Activated T-cell treated with anti-CD3 and anti-CD28 coated beads, Interleukin-2, amount 50 U/mL, for 48 hours (primary cell): ENCODE results near the gene KRT17.
"Not testable (repeated sequence)": the region's sequence is repeated elsewhere in the genome, so short reads cannot be mapped to it uniquely, and the experiment has no call there.

Experiments used
- DNase-seq, 2 experiments: peaks; one replicate each; pipeline ENCODE4 v3.0.0-alpha.2; 2020

Gene KRT17

DNA sequence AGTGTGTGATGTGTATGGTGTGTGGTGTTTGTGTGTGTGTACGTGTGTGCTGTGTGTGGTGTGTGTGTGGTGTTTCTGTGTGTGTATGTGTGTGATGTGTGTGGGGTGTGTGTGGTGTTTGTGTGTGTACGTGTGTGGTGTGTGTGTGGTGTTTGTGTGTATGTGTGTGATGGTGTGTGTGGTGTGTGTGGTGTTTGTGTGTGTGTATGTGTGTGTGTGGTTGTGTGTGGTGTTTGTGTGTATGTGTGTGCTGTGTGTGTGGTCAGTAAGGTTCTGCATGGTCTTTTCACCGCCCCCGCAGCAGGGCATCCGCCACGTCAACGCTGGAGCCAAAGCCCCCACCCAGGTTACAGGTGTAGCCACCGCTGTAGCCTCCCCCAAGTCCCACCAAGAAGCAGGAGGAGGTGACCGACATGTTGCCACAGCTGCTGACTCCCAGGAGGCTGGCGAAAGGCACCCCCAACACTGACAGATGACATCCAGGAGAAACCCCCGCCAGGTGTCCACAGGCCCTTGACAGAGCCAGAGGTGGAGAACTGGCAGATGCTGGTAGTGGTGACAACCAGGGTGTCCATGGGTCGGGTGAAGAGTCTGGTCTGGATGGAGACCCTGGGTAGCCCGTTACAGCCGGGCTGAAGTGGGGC lies 9.3 kb upstream of the KRT17 start:
- DNase-seq = no peak

DNA sequence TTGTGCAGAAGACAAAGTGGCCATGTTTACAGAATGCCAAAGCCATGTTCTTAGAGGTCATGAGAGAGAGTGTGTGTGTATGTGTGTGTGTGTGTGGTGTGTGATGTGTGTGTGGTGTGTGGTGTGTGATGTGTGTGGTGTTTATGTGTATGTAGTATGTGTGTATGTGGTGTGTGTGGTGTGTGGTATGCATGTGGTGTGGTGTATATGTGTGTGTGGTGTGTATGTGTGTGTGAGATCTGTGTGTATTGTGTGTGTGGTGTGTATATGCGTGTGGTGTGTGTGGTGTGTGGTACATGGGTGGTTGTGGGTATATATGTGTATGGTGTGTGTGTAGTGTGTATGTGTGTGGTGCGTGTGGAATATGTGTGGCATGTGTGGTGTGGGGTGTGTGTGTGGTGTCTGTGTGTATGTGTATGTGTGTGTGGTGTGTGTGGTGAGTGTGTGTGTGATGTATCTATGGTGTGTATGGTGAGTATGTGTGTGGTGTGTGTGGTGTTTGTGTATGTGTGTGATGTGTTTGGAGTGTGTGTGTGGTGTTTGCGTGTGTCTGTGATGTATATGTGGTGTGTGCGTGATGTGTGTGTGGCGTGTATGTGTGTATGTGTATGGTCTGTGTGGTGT lies 8.2 kb upstream of the KRT17 start:
- DNase-seq = no peak

DNA sequence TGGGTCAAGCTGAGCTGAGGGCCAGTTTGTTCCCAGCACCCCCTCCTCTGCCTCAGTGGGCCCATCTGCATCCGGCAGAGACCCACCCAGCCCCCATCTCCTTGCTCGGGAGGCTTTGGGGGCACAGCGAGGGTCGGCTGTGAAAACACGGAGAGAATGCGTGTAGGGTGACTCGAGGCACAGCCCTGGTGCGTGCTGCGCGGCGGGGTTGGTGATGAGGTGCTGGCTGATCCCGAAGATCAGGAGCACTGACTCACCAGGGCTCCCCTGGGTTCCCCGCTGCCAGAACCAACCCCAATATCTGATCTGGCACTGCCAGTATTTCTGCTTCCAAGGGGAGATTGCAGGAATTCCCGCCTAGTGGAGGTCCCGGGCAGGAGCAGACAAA lies 7.5 kb upstream of the KRT17 start:
- DNase-seq = no peak

DNA sequence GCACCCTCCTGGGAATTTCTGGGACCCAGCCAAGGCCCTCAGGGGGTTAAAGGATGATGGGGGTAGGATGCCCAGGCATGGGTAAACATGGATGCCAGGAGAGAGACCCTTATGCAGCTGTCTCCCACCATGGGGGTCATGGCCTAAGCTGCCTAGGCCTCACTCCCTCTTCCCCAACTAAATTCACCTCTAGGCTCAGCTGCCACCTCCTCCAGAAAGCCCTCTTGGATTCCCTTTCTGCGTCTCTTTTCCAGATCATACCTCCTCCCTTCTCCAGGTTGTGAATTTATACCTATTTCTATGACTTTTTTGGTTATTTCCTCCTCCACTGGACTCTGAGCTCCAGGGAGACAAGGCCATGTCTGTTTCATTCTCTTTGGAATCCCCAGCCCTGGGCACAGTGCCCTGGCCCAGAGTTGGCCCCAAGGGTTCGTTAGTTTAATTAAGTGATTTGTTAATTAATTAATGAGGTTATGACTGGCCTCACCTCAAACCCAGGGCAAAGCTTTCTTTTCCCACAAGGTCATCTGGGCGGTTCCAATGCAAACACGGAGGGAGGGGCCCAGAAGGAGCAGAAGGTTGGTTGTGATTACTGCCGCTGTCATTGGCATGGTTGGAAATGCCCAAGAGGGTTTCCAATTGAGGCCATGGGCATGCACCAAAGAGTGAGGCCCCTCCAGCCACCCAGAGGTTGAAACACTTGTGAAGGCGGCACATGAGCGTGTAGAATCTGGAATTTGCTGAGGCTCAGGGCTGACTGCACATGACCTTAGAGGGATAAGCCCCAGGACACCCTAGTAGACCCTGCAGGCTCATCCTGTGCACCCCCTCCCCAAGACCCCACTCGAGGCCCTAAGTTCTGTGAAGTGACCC lies 6.9 kb upstream of the KRT17 start:
- DNase-seq = no peak

DNA sequence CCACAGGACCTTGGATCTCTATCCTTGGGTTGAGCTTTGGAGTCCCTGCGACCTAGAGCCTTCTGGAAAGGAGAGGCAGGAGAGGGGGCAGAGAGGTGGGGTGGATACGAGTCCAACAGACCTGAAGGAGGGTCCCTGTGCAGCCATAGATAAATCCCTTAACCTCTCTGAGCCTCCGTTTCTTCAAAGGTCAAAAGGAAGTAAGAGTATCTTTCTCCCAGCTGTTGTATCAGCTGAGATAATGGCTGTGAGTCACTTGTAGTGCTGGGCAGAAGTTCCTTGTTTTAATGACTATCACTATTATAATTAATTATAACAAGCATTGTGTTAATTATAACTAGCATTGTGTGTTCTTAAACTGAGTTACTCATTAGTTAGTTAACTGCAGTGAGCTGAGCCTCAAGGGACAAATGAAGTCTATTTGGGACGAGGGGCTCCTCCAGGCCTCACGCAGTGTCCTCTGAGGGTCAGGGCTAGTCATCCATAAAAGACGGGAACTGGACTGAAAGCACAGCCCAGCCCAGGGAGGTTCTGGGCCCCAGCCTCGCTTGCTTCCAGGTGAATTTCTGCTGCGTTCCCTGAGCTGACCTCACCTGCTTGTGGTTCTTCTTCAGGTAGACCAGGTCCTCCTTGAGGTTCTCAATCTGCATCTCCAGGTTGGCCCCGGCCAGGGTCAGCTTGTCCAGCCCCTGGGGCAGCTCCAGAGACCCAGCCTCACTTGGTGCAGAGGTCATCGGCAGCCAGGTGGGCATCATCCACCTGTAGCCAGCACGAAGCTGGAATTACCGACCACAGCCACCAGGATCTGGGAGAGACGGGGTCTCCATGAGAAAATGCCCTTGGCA lies 5.7 kb upstream of the KRT17 start:
- DNase-seq = no peak

DNA sequence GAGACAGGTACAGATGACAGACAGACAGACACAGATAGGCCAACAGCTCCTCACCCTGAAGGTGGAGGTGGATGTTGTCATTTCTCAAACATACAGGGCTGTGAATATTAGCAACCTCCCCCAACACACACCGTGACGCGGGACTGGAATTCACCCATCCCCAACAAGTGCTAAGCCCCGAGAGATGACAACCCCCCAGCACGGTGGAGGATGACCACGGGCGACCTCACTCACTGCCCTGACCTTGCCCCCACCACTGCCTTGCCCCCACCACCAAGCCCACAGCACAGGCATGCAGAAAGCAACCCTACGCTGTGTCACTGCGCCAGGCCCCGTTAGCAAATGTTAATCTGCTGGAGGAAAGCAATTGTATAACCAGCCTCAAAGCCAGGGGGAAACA lies 4.9 kb upstream of the KRT17 start:
- DNase-seq = no peak

DNA sequence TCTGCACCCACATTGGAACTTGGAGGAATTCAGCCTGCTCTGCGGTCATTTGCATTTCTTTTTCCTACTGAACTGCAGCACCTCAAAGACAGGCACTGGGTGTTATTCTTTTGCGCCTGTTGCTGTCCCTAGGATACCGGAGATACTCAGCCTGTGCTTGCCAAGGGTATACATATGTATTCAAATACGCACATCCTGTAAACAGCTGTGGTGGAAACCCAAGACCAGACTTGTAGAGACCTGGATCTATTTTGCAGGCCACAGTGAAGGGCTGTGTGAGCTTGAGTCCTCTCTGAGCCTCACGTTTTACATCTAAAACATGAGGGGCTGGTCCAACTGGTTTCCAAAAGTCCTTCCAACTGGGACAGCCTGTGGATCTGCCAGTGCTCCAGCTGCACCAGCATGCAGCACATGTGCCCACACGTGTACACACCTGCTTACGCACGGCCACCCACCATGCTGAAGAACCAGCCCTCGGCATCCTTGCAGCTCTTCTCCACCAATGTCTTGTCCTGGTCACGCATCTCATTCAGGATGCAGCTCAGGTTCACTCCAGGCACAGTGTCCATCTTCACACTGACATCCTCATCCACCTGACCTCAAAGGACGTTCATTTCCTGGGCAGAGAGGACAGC lies 4.4 kb upstream of the KRT17 start:
- DNase-seq = not testable (repeated sequence)

DNA sequence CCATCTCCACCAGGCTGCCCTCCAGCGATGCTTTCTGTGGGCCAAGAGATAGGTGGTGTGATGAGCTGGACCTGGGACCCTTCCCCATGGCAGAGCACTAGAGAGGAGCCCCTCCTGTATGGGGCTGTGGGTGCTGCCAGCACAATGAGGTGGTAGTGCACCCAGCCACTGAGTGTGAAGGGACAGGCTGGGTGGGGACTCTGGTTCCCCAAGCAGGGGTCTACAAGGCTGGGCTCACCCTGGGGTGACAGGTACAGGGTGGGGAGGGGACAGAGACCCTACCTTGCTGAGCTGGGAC lies 3.6 kb upstream of the KRT17 start:
- not testable (repeated sequence) for DNase-seq

DNA sequence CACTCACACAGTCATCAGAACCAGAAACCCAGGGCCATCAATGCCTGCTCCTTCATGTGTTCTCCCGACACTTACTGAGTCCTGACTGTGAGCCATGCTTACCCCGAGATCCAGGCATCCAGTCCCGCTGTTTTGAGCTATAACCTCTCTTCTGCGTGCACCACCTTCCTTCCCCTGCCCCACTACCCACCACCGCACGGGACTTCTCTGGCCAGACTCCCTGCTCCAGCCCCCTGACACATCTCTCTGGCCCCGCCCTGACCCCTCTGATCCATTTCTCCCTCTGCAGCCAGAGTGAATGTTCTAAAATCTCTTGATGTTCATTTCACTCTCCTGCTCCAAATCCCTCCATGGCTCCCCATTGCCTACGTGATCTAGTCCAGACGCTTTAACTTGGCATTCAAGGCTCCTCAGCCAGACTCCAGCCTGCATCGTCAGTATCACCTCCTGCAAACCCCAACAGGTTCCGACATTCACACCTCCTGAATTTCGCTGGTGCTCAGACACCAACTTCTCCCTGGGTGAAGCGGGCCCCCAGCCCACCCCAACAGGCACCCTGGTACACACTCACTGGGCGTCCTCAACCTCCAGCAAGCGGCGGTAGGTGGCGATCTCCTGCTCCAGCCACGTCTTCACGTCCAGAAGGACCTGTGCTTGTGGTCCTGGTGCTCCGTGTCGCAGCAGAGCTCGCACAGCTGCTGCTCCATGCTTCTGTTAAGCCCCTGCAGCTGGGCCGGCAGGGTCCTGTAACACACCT lies 3.1 kb upstream of the KRT17 start:
- DNase-seq = no peak

DNA sequence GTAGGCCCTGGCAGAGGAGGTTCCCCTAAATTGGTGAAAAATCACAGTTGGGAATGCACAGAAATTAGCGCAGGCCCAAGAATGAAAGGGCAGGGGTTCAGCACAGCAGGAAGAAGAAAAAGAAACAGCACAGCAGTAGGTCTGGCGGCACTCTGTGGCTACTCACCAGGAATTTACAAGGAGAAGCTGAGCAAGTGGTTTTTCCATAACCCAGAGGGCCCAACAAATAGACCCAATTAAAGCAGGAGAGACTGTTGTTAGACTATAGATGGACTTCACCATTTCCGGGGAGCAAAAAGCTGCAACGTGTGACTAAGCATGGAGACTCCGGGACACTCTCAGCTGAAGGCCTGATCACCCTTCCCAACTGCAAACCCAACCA lies 2.5 kb upstream of the KRT17 start:
- DNase-seq = not testable (repeated sequence)

DNA sequence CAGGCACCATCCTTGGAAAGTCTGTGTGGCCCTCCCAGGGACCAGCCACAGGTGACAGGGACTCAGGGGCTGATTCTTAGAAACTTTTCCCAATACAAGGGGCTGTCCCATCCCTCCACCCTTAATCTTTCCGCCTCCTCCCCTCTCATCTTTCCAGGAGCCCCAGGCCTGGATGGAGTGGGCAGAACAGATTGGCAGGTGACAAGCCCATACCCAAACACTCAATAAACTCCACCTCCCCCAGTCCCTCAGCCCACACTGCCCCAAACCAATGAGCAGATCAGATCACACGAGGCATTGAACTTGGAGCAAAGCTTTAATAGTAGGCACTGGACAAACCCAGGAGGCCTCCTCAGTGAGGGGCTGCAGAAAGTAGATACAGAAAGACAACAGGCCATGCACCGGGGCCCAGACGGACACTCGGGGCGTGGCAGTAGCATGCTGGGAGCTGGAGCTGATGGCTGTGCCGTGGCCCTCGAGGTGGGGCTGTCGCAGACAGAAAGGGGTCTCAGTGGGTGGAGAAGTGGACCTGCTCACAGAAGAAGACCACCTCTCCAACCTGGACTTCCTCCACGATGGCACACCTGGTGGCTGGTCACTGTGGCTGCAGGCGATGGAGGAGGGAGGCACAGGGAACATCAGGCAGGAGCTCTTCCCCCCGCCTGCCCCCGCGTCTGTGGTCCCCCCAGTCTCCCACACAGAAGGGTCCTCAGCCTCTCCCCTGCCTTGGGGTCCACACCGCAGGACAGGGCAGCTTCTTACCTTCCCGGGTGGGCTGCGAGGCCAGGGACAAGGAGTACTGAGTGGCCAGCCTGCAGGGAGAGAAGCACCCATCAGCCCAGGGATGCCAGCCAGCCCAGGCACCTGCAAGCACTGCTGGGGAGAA lies 1.9 kb upstream of the KRT17 start:
- DNase-seq = not testable (repeated sequence)

DNA sequence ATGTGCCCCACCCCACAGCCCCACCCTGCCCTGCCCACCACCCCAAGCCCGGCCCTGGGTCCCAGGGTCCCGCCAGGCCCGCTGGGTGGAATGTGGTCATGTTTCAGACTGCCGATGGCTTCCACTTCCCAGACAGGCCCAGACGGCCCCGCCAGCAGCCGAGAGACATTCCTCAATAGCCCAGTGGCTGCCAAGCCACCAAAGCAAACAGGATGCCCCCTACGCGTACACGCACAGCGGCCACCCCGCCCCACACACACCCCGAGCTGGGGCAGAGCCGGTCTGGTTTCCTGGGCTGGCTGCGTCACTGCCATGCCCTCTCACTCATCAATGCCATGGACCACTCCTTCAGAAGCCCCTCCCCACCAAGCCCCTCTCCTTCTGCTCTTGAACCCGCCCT lies 1.2 kb upstream of the KRT17 start:
- no peak for DNase-seq

DNA sequence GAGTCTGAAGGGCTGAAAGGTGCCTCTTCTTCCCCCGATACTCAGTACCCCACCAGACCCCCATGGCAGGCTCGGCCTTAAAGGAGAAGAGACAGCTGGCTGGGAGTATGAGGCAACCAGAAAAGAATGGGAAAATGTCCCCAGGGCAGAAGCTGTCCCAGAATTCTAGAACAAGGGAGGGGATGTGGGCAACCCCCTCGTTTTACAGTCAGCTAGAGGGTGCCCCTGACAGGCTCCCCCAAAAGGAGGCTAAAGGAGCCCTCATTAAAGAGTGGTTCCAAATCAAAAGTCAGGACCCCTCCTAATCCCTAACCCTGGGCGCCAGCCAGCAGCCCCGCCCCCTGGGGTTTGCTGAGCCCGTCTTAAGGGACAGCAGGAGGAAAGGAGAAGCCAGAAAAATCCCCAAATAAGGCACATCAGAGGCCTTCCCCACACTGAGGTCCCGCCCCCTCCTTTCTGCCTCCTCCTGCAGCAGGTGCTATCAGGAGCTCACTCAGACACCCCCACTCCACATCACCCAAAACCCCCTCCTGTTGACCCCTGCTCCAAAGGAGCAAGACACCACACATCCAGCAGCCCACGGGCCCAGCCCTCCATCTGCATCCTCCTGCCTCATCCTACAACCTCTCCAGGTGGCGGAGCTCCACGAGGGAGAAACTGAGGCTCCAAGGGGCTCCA lies 1.1 kb downstream of the KRT17 start:
- DNase-seq = not testable (repeated sequence)

DNA sequence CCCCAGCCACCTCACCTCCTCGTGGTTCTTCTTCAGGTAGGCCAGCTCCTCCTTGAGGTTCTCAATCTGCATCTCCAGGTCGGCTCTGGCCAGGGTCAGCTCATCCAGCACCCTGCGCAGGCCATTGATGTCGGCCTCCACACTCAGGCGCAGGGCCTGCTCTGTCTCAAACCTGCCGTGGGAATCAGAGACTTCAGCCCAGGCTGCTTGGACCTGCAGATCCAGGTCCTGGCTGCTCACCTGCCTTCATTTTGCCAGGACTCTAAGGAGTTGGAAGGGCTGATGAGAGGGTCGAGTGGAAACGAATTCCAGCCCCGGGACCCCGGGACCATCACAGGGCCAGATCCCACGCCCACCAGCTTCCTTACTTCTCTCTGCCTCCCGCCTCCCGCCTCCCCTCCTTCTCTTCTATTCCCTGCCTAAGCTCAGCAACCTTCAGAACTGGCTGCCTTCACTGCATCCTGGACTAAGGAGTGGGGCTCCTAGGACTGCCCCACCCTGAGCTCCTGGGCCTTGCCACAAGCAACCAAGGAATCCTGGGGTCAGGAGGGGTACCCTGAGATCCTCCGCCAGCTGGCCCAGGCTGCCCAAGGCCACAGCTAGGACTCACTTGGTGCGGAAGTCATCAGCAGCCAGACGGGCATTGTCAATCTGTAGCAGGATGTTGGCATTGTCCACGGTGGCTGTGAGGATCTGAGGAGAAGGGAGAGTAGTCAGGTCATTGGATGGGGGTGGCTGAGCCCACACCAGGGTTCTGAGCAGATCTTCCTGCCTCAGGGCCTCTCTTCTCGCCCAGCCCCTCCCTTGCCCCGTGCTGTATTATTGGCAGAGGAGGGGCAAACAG lies 1.8 kb downstream of the KRT17 start:
- not testable (repeated sequence) for DNase-seq

DNA sequence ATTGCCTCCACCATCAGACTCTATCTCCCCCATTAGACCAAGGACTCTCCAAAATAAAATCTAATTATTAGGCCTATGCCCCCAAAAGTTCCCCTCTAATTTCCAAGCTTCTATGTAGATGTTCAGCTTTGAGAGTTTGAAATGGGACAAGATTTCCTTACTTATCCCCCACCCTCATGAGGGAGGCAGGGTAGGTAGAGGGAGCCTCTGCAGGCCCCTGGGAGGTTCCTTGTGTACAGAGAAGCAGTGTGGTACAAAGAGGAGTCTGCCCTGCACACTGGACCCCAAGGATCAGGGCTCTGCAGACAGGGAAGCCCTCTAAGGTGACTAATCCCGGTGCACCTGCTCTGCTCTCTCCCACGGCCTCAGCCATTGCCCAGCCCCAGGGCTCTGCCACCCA lies 2.5 kb downstream of the KRT17 start:
- no peak for DNase-seq

DNA sequence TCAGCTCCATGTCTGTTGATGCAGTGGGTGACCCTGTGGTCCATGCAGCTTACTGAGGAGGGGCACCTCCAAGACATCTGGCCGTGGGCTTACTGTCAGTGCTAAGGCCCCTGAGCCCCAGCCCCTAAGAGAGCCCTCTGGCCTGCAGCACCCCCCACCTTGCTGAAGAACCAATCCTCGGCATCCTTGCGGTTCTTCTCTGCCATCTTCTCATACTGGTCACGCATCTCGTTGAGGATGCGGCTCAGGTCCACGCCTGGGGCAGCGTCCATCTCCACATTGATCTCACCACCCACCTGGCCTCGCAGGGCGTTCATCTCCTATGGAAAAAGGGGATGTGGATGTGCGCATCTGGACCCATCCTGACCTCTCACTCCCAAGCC lies 2.9 kb downstream of the KRT17 start:
- DNase-seq = not testable (repeated sequence)

DNA sequence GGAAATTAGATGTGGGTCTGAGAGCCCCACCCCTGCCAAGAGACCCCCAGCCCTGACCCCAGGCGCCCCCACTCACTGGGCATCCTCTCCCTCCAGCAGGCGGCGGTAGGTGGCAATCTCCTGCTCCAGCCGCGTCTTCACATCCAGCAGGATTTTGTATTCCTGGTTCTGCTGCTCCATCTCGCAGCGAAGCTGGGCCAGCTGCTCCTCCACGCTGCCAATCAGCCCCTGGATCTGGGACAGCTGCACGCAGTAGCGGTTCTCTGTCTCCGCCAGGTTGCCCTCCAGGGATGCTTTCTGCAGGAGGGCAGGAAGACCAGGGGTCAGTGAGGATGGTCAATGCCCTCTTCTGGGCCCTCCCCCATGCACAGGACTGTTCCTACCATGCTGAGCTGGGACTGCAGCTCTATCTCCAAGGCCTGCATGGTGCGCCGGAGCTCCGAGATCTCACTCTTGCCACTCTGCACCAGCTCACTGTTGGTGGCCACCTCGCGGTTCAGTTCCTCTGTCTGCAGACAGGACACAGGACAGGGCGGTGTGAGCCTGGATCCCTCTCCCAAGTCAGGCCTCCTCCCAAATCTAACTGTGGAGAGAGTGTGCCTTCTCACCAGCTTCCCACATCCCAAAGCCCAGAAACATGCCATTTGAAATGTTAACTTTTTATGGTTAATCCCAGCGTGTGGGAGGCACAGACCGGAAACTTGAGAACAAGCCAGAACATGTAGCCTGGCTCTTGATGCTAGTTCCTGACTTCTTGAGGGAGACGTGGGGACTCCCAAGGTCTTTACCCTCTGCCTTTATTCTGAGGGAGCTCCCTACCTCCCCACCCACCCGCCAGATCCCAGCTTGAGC lies 3.6 kb downstream of the KRT17 start:
- DNase-seq = no peak

DNA sequence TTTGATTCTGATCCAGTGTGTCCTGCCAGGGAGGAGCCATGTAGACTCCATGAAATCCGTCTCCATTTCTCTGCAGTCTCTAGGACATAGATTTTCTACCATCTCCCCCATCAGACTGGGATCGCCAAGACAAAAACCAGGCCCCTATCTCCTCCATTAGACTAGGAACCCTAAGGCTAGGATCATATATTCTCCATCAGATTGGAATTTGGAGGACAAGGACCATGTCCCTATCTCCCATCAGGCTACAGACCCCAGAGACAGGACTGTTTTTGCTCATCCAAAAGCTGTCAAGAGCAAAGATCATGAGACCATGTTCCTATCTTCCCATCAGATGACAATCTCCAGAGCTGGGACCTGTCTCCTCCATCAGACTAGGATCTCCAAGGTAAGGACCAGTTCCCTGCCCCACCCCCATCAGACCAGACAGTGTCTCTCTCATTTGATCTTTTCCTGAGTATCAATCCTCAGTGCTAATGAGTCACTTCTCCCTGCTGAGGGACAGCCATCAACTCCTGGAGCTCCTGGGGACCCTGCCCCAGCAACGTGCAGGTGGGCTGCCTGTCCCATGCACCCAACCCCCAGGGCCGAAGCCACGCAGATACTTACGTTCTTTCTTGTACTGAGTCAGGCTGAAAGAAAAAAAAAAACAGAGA lies 4.3 kb downstream of the KRT17 start:
- DNase-seq = not testable (repeated sequence)
